GM18519 (cell line): ENCODE measurements around the gene LMX1B.

Experiments used
- ATAC-seq: cut with Tn5 transposase; IDR thresholded peaks from one replicate; pipeline ENCODE4 v1.9.1; 2021; ENCODE audit warnings: mild to moderate bottlenecking, moderate library complexity; ENCODE audit not compliant: unreplicated experiment, low FRiP score

Gene LMX1B

DNA sequence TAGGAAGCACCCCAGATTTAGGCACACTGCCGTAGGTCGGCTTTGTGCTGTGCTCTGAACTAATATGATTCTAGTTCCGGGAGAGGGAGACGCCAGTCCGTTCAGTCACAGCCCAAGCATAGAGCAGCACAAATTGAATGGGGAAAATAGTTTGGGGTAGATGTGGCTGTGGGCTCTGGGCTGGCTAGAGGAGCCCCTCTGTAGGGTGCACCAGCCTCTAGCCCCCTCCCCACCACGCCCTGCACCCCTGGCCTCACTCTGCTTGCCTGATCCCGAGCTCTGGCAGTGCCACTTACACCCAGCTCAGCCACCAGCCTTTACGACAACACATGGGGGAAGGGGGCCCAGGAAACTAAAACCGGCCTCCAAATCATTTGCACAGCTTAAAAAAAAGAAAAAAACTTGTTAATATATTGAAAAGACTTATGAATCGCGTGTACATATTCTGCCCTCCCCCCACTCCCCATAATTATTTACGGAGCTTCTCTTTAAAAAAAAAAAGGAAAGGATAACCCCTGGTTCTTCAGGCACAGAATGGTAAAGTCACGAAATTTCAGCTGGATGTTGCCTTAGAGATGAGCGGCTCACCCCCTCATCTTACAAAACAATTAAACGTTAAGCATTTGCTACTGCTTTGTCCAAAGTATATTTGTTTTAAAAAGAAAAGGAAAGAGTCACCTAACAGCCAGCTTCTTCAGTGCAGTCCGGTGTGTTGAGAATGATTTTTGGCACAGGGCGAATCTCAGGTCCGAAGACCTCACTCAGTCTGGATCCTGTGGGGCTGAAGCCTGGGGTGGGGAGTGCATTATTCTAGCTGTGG is 3.5 kb downstream of the LMX1B start:
- no peak for ATAC-seq

GRCh38 chr9:126617823-126618165 is 4.1 kb downstream of the LMX1B start:
- no peak for ATAC-seq

DNA sequence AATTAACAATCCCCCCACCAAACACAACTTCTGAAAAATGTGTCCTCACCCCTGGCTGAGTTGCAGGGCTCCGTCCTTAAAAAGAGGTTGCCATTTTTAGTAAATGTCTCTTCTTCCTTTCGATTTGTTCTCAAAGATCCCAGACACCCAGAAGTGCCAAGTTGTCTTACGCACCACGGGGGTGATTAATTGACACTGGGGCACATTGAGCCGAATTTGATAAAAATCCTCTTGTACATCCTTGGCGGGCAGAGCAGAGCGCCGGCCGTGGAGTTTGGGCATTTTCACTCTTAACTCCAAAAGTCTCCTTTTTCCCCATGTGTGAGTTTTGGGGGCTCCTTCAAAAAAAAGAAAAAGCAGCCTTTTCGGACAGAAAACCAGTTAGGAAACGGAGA is 4.5 kb downstream of the LMX1B start:
- no peak for ATAC-seq

GRCh38 chr9:126618585-126619360 is 5.0 kb downstream of the LMX1B start:
- ATAC-seq = no peak

GRCh38 chr9:126619361-126620135 is 5.8 kb downstream of the LMX1B start:
- no peak for ATAC-seq

- ATAC-seq = no peak
Observed at GRCh38 chr9:126620478-126620877, 6.8 kb downstream of the LMX1B start.

GRCh38 chr9:126621061-126621918 is 7.6 kb downstream of the LMX1B start:
- ATAC-seq = no peak

GRCh38 chr9:126621919-126622735 is 8.4 kb downstream of the LMX1B start:
- ATAC-seq = no peak

- ATAC-seq = no peak
Observed at GRCh38 chr9:126623314-126623666, 9.6 kb downstream of the LMX1B start.

- ATAC-seq = no peak
Observed at GRCh38 chr9:126623667-126624478, 10.1 kb downstream of the LMX1B start.

DNA sequence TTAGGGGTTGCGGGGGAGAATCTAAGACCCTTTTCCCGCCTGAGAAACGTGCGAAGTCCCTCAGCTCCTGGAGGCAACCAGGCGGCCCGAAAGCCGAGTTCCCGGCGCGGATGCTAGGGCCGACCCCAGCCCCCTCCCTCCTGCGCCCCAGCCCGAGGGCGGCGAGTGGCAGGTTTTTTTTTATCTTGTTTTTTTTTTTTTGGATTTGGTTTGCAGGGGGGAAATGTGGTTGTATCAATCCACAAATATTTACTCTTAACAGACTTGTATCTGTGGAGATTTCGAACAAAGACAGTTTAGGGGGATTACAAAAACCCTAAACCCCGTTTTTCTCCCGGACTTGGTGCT is 10.7 kb downstream of the LMX1B start:
- ATAC-seq = no peak

DNA sequence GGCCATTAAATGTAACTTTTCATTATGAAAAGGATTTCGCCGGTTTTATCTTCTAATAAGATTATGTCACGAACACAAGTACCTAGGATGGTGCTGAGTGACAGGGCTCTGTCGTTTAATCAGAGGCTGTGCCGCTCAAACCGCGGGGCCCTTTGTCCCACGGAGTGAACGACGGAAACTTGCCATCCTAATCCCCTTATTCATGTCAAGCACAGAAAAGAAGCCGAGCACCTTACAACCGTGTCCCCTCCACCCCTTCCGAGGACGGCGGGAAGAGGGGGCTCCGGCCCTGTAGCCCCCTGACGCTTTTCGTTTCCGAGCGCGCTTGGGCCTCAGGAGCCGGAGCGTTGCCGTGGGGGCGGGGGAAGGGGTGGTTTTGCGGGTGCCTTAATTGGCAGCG is 11.2 kb downstream of the LMX1B start:
- ATAC-seq = no peak

DNA sequence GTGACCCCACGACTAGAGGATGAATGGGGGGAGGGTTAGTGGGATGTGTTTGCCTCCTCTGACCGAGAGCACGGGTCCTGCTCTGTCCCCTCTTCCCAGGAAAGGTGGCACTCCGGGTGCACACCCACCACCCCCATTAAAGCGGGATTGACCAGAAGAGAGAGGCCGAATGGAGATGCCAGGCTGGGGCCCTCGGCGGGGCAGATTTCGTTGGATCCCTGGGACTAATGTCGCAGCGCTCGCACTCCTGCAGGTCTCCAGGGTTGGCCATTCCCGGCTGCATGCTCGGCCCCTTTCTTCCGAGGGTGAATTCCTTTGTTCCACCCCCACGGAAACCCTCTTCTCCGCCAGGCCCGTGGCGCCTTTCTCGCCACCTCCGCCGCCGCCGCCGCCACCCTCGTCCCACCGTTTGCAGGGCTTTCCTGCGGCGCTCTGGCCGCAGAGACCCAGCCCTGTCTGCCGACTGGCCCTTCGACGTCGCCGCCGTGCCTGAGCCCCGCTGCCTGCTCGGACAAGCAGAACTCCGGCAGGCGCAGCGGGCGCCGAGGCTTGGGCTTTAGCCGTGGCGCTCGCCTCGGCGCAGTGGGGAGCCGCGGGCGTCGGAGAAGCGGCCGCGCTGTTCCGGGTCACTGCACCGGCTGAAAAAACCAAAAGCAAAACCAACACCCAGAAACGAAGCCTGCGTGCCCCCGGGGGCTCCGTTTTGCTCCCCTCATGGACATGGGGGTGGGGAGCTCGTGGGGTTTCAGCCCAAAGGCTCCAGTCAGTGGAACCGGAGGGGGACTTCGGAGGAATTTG is 11.8 kb downstream of the LMX1B start:
- ATAC-seq = no peak

DNA sequence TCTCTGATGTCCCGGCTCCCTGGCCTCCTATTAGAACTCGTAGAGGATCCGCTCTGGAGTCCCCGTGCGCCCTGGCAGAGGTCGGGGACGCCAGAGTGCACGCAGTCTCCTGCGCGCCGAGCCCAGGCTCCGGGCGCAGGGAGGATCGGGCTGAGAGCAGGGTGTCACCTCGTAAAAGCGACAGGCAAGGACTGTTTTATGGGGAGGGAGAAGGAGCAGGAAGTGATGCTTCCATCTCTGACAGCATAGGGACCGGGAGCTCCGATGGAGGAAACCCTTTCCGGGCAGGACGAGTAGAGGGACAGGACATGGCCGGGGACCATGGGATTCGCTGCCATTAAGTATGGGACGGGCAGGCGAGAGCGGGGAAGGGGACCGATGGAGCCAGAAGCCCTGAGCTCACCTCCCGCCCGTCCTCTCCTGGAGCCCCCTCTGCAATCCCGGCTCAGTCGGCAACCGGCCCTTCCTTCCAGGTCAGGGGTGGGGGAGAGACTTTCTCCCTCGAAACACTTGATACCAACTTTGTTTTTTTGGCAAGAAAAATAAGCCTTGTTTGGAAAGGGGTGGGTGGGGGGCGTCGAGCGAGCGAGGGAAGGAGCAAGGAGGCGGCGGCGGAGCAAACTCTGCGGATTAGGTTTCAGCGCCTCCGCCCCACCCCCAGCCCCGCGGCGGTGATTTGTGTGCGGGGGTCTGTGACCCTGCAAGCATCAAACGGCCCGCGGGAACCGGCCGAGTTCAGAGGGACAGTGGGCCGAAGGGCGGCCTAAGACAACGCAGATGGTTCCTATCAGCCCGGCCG is 12.6 kb downstream of the LMX1B start:
- no peak for ATAC-seq

DNA sequence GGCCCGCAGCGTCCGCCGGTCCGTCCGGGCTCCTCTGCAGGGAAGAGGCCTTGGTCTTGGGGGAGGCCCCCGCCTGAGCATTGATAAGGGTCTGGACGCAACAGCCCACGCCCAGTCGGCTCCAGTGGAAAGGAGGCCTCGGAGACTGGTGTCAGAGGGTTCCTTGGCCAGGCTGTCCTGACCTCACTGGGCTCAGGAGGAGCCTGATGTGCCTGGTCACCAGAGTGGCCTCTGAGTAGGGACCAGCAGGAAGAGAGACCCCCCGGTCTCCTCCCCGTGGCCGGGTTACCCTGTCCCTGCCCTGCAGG is 13.2 kb downstream of the LMX1B start:
- ATAC-seq = no peak

- ATAC-seq = no peak
Observed at GRCh38 chr9:126628146-126628545, 14.4 kb downstream of the LMX1B start.

- no peak for ATAC-seq
Observed at GRCh38 chr9:126628969-126629674, 15.4 kb downstream of the LMX1B start.
